CD4-positive, CD25-positive, alpha-beta regulatory T cell (primary cell): ENCODE measurements around the gene SMIM35. TPM values are rescaled to one million over a fixed set of nuclear protein-coding genes. Genes with fewer than 3 reads are reported as not detected.
A peak's percentile ranks its signal among the peaks of the same experiment; 100 is the strongest.

Experiments used
- ATAC-seq, 2 donors: fragments of 150-1000 bp; cut with Tn5 transposase; one replicate each; pipeline ENCODE4 v1.10.0; 2021; ENCODE audit warnings: low read depth in 2 of 2, moderate number of reproducible peaks in 2 of 2, moderate library complexity in 1 of 2
- DNase-seq, 3 donors: peaks; one replicate each; pipeline versions ENCODE4 v3.0.0 to v3.0.0-alpha.2; 2012 to 2022; ENCODE audit warnings: mixed read lengths in 1 of 3
- H3K27ac ChIP-seq: one replicate; pipeline ENCODE4 v1.7.0; 2013; ENCODE audit warnings: mild to moderate bottlenecking, low read length; ENCODE audit not compliant: insufficient read depth, poor library complexity, severe bottlenecking
- H3K27me3 ChIP-seq: one replicate; pipeline ENCODE4 v1.7.0; 2013; ENCODE audit warnings: low read length; ENCODE audit not compliant: control insufficient read depth, insufficient read depth
- H3K36me3 ChIP-seq: one replicate; pipeline ENCODE4 v1.7.0; 2013; ENCODE audit warnings: mild to moderate bottlenecking, low read length, moderate library complexity; ENCODE audit not compliant: control insufficient read depth, insufficient read depth
- H3K4me1 ChIP-seq: 2 replicates; pipeline ENCODE4 v1.7.0; 2013; ENCODE audit warnings: mild to moderate bottlenecking, low read length; ENCODE audit not compliant: insufficient read depth, control insufficient read depth, poor library complexity, severe bottlenecking
- H3K4me3 ChIP-seq: one replicate; pipeline ENCODE4 v1.7.0; 2013; ENCODE audit warnings: low read depth, mild to moderate bottlenecking, low read length, moderate library complexity
- H3K9me3 ChIP-seq, 2 experiments: 1 replicate in 1 of 2; 2 replicates in 1 of 2; pipeline ENCODE4 v1.7.0; 2013; ENCODE audit warnings: low read length in 2 of 2, mild to moderate bottlenecking in 1 of 2, moderate library complexity in 1 of 2; ENCODE audit not compliant: control insufficient read depth in 2 of 2
- H3K27ac Mint-ChIP-seq, 3 donors: one replicate each; pipeline ENCODE4 v1.8.0; 2020 to 2022; ENCODE audit warnings: mild to moderate bottlenecking in 3 of 3, mixed read lengths in 3 of 3, moderate library complexity in 2 of 3
- H3K27me3 Mint-ChIP-seq: one replicate; pipeline ENCODE4 v1.8.0; 2022; ENCODE audit warnings: mild to moderate bottlenecking, mixed read lengths
- H3K36me3 Mint-ChIP-seq: one replicate; pipeline ENCODE4 v1.8.0; 2020; ENCODE audit warnings: mixed read lengths
- H3K4me1 Mint-ChIP-seq, 4 donors: one replicate each; pipeline ENCODE4 v1.8.0; 2020 to 2022; ENCODE audit warnings: mixed read lengths in 4 of 4, mild to moderate bottlenecking in 1 of 4
- H3K4me3 Mint-ChIP-seq, 4 donors: one replicate each; pipeline ENCODE4 v1.8.0; 2020 to 2022; ENCODE audit warnings: mild to moderate bottlenecking in 4 of 4, mixed read lengths in 4 of 4, moderate library complexity in 3 of 4
- H3K9me3 Mint-ChIP-seq, 7 donors: one replicate each; pipeline ENCODE4 v1.8.0; 2020 to 2022; ENCODE audit warnings: mixed read lengths in 7 of 7, mild to moderate bottlenecking in 3 of 7, moderate library complexity in 2 of 7
- polyA plus RNA-seq, 4 donors: library from polyadenylated mRNA; unstranded; fragments of 300-500 nt; fragmentation: Illumina TruSeq; gene quantifications; one replicate each; pipeline ENCODE4 v1.2.3, GENCODE V29; 2021
- total RNA-seq: library from RNA; stranded (reverse); gene quantifications from one replicate; pipeline ENCODE4 v1.2.3, GENCODE V29; 2022

Gene SMIM35
- total and polyA plus RNA-seq, 5 donors from 2014 or later = 0.90 to 1.9 (median 1.2) TPM

DNA sequence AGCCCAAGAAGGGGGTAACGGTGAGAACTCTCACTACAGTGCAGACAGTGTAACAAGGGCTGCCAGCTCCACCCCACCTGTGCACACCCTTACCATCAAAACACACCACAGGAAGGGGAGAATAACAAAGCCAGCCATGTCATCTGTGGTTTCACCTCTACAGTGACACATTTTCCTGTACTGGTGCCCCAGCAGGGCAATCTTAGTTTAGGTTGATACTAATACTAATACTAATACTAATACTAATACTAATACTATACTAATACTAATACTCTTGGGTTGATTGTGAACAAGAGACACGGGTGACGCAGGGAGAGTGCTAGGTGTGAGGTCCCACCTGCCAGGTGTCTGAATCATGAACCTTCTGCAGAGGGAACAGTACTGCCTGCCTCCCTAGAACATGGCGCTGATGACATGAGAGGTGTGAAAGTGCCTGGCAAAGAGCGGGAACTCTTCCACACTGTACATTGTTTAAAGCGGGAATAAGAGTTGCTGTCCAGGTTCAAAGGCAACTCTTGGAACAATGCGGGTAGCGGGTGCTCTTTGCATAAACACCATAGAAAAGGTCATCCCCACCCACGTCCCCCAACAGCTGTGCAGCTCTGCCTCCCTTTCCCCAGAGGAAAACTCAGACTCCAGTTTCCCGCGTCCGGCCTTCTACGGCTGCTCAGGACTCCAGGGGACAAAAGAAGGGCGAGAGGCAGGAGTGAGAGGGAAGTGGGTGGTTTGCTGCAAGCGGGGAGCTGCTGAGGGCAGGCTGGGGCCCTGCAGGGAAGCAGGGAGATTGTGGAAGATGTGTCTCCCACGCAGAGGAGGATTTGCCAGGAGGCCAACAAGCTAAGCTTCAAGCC is 34.9 kb downstream of the SMIM35 start:
- peaks cover 14 to 69% (median 45%) of the 10 kb centered on the region in 4 donors for H3K4me1 Mint-ChIP-seq
- H3K27me3 Mint-ChIP-seq = peaks cover 5% of the 10 kb centered on the region
- H3K4me3 Mint-ChIP-seq = peak overlapping the region; percentile 66 to 85 (median 81)
- H3K27ac Mint-ChIP-seq = peak overlapping the region; percentile 96 to 100 (median 99)
- Histone ChIP-seq H3K4me1 (peaks cover 68% of the 10 kb centered on the region), H3K4me3 (peak overlapping the region; percentile 37), H3K27me3 (no peaks in the 10 kb centered on the region), H3K27ac (peak overlapping the region; percentile 88), H3K36me3 (no peaks in the 10 kb centered on the region), H3K9me3 (no peaks in the 10 kb centered on the region)
- DNase-seq = peak; percentile 64 to 96 (median 91)
- peaks cover 0 to 2% (median 0%) of the 10 kb centered on the region in 7 donors for H3K9me3 Mint-ChIP-seq
- peak; percentile 97 for ATAC-seq
- H3K36me3 Mint-ChIP-seq = no peaks in the 10 kb centered on the region

DNA sequence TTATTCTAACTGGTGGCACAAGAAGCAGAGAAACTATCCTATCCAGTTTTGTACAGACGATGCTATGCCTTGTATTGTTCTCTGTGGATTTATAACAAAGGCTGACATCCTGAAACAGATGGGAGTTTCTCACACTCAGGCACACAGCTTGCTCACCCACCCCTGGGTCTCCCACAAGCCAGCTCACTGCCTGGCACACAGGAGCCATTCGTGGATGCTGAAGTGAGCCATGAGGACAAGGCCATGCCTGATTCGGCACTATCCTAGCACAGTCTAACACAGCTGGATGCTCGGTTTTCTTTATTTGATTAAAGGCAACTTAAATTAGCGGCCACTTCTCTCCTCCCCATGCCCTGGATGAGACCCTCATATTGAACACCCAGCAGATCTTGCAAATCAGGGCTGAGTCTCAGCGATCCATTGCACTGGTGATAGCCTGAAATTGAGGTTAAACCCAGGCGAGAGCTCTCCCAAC is 35.6 kb downstream of the SMIM35 start:
- peaks cover 0 to 2% (median 0%) of the 10 kb centered on the region in 7 donors for H3K9me3 Mint-ChIP-seq
- H3K27me3 ChIP-seq = no peaks in the 10 kb centered on the region
- peaks cover 4% of the 10 kb centered on the region for H3K27me3 Mint-ChIP-seq
- H3K36me3 Mint-ChIP-seq = no peaks in the 10 kb centered on the region
- peak overlapping the region; percentile 37 for H3K4me3 ChIP-seq
- DNase-seq (no peak), ATAC-seq (peak; percentile 3 to 8)
- peaks cover 75% of the 10 kb centered on the region for H3K4me1 ChIP-seq
- no peaks in the 10 kb centered on the region for H3K36me3 ChIP-seq
- H3K4me3 Mint-ChIP-seq = peak overlapping the region; percentile 66 to 85 (median 81)
- H3K4me1 Mint-ChIP-seq = peaks cover 21 to 76% (median 51%) of the 10 kb centered on the region in 4 donors
- H3K27ac ChIP-seq = peak overlapping the region; percentile 88
- peak overlapping the region; percentile 96 to 100 (median 98) for H3K27ac Mint-ChIP-seq
- H3K9me3 ChIP-seq = no peaks in the 10 kb centered on the region

DNA sequence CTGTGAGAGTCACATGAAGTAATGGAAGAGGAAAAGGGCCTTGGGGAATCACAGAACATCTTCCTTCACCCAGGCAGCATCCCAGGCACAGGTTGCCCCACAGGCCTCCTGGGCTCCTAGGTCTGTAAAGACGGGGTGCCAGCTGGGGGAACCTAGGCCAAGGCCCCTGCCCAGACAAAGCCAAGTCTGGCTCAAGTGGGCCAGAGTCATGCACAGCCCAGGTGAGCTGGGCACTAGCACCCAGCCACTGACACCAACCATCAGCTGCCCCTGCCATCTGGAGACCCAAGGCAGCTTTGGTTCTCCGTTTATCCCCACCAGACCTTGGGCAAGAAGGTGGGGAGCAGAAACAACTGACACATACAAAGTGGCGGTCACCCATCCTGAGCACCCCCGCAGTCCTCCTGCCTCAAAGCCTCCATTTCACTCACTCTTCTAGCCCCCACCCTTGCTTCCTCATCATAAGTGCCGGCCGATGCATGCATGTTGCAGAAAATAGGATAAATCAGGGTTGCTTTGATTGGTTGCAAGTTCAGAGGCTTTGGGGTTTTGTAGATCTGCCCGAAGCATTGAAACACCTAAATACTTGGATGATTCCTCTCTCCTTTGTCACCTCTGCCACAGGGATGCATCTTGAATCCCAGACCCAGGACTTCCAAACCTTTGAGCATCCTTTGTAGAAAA is 36.4 kb downstream of the SMIM35 start:
- H3K36me3 ChIP-seq = no peaks in the 10 kb centered on the region
- peaks cover 0 to 2% (median 0%) of the 10 kb centered on the region in 7 donors for H3K9me3 Mint-ChIP-seq
- no peaks in the 10 kb centered on the region for H3K36me3 Mint-ChIP-seq
- ATAC-seq (no peak), DNase-seq (no peak)
- H3K4me1 Mint-ChIP-seq = peaks cover 29 to 84% (median 59%) of the 10 kb centered on the region in 4 donors
- peak overlapping the region; percentile 96 to 100 (median 98) for H3K27ac Mint-ChIP-seq
- H3K27me3 ChIP-seq = no peaks in the 10 kb centered on the region
- peak overlapping the region; percentile 88 for H3K27ac ChIP-seq
- H3K4me3 Mint-ChIP-seq = peak overlapping the region in 3 of 4 donors; percentile 66 to 85 (median 84)
- peak overlapping the region; percentile 37 for H3K4me3 ChIP-seq
- H3K4me1 ChIP-seq = peaks cover 83% of the 10 kb centered on the region
- no peaks in the 10 kb centered on the region for H3K9me3 ChIP-seq
- peaks cover 4% of the 10 kb centered on the region for H3K27me3 Mint-ChIP-seq

DNA sequence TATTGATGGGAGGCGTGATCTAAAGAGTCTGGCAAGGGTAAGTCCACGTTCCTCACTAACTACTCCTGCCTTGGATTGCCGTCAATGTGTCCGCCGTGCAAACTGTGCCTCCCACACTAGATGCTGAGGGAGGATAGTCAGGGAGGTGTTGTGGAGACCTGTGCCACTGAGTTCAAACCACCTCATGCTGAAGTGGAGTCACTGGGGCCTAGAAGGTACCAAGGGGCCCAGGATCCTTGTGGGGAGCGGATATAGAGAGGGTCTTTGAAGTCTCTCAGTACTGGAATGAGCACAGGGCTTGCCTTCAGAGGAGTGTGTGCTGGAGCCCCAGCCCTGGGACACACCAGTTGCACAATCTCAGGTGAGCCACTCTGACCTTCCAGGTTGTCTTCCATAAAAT is 37.0 kb downstream of the SMIM35 start:
- no peaks in the 10 kb centered on the region for H3K36me3 Mint-ChIP-seq
- Histone ChIP-seq H3K27ac (peak overlapping the region; percentile 88), H3K4me1 (peaks cover 89% of the 10 kb centered on the region)

DNA sequence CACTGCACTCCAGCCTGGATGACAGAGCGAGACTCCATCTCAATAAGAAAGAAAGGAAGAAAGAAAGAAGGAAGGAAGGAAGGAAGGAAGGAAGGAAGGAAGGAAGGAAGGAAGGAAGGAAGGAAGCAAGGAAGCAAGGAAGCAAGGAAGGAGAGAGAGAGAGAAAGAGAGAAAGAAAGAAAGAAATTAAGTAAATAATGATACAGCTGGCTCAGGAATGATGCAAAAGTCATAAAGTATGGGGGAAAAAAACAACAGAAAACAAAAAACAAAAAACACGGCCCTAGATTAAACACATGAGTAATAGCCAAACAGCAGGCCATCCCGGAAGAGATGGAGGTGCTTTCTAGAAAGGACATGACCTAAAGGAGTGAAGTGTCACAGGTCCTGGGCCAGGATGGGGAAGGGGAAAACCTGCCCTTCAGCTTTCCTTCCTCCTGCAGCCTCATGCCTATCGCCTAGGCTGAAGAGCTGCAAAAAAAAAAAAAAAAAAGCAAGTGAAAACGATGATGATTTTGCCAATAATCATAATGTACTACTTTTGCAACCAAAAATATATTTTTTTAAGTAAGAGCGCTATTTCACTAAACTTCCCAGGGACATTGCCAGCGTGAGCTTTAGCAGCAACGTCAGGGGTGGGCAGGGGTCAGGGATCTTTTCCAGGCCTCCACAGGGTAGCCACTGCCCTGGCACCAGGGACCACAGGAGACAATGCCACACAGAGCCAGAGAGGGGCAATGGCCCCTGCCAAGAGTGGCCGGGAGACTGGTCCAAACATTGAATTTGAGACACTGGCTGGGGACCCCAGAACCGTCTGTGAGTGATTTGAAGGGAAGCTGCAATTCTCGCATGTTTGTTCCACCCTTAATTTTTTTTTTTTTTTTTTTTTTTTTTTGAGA is 38.0 kb downstream of the SMIM35 start:
- H3K27ac Mint-ChIP-seq = peak overlapping the region; percentile 95 to 99 (median 96)

More for the DNA sequence above, 37.0 kb downstream of the SMIM35 start:
- H3K9me3 ChIP-seq = no peaks in the 10 kb centered on the region
- no peaks in the 10 kb centered on the region for H3K27me3 ChIP-seq
- no peaks in the 10 kb centered on the region for H3K36me3 ChIP-seq
- no peak for DNase-seq
- H3K4me3 Mint-ChIP-seq = peak overlapping the region in 3 of 4 donors; percentile 26 to 60 (median 44)
- no peak overlapping the region for H3K4me3 ChIP-seq
- H3K27me3 Mint-ChIP-seq = peaks cover 4% of the 10 kb centered on the region
- ATAC-seq = no peak
- peak overlapping the region; percentile 96 to 99 (median 98) for H3K27ac Mint-ChIP-seq
- peaks cover 0 to 2% (median 0%) of the 10 kb centered on the region in 7 donors for H3K9me3 Mint-ChIP-seq
- peaks cover 34 to 90% (median 64%) of the 10 kb centered on the region in 4 donors for H3K4me1 Mint-ChIP-seq

DNA sequence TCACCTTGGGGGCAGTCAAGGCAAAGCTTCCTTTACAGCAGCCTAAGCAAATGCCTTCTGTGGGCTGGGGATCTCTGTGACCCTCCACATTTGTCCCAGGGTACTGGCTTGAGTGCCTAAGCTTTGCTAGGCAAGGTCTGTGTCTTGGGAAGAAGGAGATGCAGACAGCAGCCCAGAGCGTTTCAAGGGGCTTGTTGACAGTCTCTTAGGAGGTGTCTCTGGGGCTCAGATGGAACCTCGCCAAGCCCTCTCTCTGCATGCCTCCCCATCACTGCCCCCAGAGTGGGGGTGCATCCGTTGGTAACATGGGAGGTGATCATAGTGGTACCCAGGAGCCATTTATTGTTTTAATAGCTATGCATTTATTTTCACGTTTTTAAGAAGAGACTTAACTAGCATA is 39.0 kb downstream of the SMIM35 start:
- peaks cover 94% of the 10 kb centered on the region for H3K4me1 ChIP-seq
- no peak for DNase-seq
- H3K27ac Mint-ChIP-seq = peak overlapping the region; percentile 95 to 99 (median 96)
- H3K9me3 ChIP-seq = no peaks in the 10 kb centered on the region
- no peaks in the 10 kb centered on the region for H3K36me3 Mint-ChIP-seq
- peak overlapping the region; percentile 42 for H3K4me3 ChIP-seq
- peak overlapping the region; percentile 86 for H3K27ac ChIP-seq
- H3K27me3 Mint-ChIP-seq = no peaks in the 10 kb centered on the region
- peak overlapping the region in 1 of 4 donors; percentile 7 for H3K4me3 Mint-ChIP-seq
- H3K9me3 Mint-ChIP-seq = peaks cover 0 to 1% (median 0%) of the 10 kb centered on the region in 7 donors
- ATAC-seq = no peak
- no peaks in the 10 kb centered on the region for H3K27me3 ChIP-seq
- H3K36me3 ChIP-seq = no peaks in the 10 kb centered on the region
- H3K4me1 Mint-ChIP-seq = peaks cover 36 to 99% (median 74%) of the 10 kb centered on the region in 4 donors

More for the DNA sequence above, 38.0 kb downstream of the SMIM35 start:
- H3K4me3 Mint-ChIP-seq = peak overlapping the region; percentile 51 to 82 (median 66)
- H3K36me3 Mint-ChIP-seq = no peaks in the 10 kb centered on the region
- peaks cover 37 to 99% (median 73%) of the 10 kb centered on the region in 4 donors for H3K4me1 Mint-ChIP-seq
- DNase-seq (no peak), ATAC-seq (no peak)
- H3K36me3 ChIP-seq = no peaks in the 10 kb centered on the region
- H3K27me3 ChIP-seq = no peaks in the 10 kb centered on the region
- H3K27me3 Mint-ChIP-seq = peaks cover 4% of the 10 kb centered on the region
- no peaks in the 10 kb centered on the region for H3K9me3 ChIP-seq
- peak overlapping the region; percentile 65 for H3K27ac ChIP-seq
- H3K9me3 Mint-ChIP-seq = peaks cover 0 to 2% (median 0%) of the 10 kb centered on the region in 7 donors
- no peak overlapping the region for H3K4me3 ChIP-seq
- peaks cover 99% of the 10 kb centered on the region for H3K4me1 ChIP-seq
